Effector CD8-positive, alpha-beta T cell (primary cell): ENCODE results near the gene ZNF821.
"Not testable (repeated sequence)": the region's sequence is repeated elsewhere in the genome, so short reads cannot be mapped to it uniquely, and the experiment has no call there.

ENCODE experiments used
- DNase-seq: peaks from one replicate; lab custom pipeline; 2025; lab: John Stamatoyannopoulos, UW

Gene ZNF821

DNA sequence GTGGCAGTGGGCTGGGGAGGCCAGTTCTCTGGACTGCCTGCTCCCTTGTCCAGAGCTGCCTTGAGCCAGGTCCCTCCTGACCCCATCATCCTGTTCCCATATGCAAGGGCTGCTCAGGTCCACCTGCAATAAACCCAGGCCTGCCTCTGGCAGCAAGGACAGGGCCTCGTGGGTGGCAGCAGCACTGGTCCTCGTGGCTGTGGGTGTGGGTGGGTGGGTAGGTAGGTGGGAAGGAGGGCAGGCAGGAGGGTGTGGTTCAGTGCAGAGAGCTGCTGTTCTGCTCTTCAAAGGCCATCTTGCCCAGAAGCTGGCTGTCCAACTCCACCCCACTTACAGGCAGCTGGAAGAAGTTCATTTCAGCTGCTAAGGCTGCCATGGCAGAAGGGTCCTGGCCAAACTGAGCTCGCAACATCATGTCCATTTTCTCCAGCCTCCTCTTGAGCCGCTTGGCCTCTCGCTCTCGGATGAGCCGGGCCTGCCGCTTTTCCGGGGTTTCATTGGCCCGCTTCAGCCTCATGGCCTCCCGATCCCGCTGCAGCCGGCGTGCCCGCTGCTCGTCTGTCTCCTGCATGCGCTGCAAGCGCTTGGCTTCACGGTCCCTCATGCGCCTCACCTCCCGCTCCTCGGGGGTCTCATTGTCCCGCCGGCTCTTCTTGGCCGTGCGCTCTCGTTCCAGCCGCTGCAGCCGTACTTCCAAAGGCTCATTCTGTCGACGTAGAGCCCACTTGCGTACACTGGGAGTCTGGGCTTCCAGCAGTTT lies 24.0 kb downstream of the ZNF821 start:
- no peak for DNase-seq

- no peak for DNase-seq
Observed at GRCh38 chr16:71855937-71856662, 27.9 kb downstream of the ZNF821 start.

DNA sequence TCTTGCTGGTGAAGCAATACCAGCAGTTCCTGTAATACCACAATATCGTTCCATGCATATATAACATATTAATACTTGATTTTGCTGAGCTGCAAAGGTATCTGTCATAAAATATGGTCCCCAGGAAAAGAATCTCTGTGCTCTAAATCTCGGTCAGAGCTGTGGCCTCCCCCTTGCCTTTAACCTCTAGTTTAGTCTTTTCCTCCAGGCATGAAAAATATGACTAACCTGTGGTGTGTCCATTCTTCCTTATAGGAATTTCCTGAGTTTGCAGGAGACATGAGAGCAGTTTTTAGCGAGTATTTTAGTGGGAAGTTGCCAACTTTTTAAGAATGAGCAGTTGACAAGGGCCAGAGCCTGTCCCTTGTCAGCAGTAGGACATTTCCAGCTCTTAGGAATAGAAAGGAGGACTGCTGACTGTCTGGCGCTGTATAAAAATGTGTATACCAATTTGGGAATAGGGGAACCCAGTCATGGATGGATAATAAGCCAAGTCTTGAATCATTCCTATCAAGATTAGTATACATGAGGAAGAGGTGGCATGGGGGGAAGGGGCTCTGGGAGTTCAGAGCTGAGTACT lies 29.5 kb downstream of the ZNF821 start:
- no peak for DNase-seq

- DNase-seq = no peak
Observed at GRCh38 chr16:71853413-71853812, 30.6 kb downstream of the ZNF821 start.

DNA sequence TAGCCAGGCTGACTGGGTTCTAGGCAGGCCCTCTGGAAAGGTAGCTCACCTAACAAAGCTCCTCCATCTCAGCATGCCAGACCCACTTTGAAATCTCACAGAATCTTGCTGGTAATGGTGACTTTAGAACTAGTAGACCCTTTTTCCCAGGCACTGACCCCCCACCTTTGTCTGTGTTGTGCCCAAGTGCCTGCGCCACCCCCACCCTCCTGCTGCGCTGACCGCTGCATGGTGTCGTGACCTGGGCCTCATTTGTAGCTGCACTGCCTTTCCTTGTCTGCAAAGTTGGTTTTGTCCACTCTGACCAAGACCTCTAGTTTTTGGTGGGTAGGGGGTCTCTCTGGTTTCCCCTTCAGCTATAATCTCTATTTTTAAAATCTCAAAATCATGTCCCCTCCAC lies 31.4 kb downstream of the ZNF821 start:
- DNase-seq = no peak

GRCh38 chr16:71852158-71852557 lies 31.8 kb downstream of the ZNF821 start:
- no peak for DNase-seq

DNA sequence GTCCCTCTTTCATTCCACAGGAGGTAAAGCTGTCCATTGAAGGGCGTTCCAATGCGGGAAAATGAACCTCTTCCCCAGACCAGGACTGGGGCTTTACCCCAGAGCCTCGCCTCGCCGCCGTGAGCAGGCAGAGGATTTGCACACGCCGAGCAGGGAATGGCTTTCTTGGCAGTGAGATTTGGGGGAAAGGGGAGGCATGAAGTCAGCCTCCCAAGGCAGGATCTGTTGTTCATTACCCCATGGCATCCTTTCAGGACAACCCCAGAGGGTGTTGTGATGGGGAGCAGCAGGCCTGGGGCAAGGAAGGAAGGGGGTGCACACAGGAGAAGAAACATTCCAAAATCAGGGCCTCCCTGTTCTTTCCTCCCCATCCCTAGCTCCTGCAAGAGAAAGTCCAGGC lies 32.2 kb downstream of the ZNF821 start:
- DNase-seq = no peak

- DNase-seq = no peak
Observed at GRCh38 chr16:71848622-71849021, 35.4 kb downstream of the ZNF821 start.

- DNase-seq = no peak
Observed at GRCh38 chr16:71847096-71847495, 36.9 kb downstream of the ZNF821 start.

GRCh38 chr16:71846431-71846830 lies 37.6 kb downstream of the ZNF821 start:
- DNase-seq = no peak

DNA sequence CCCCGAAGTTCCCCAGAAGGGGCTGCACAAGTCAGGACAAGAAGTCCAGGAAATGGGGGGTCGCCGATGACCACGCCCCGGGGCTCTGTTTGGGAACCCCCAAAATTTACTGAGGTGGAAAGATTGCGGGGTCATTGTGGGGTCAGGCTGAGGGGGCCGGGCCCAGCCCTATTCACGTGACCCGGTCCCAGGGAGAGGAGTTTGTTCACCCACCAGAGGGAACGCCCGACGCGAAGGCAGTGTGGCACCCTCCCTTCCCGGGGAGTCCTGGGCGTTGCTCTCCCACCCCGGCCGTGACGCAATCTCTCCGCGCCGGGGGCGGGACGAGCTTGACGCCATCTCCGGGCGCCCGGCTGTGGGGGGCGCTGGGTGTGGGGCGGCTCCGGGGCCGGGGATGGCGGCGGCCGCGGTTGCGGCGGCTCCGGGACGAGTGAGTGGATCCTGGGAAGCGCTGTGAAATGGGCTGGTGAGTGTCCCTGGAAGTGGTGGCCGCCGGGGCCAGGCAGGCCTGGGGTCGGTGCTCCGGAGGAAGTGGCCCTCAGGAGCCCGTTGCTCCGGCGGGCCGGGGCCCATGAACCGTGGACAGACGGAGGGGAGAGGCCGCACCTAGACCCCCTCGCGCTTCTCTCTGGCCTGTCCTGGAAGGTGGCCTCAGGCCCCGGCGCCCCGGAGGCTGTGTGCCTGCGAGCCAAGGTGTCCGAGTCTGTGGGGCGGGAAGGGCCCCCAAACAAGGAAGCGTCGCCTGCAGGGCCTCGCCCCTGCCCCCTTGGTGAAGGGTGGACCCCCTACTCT lies 38.1 kb downstream of the ZNF821 start, which contains the start of gene ATXN1L:
Gene ATXN1L (plus strand): TSS at position 338 of the 792 bp plus-strand sequence. CDS start 3,765 bp downstream, outside the sequence.
- DNase-seq = peak; percentile 92

DNA sequence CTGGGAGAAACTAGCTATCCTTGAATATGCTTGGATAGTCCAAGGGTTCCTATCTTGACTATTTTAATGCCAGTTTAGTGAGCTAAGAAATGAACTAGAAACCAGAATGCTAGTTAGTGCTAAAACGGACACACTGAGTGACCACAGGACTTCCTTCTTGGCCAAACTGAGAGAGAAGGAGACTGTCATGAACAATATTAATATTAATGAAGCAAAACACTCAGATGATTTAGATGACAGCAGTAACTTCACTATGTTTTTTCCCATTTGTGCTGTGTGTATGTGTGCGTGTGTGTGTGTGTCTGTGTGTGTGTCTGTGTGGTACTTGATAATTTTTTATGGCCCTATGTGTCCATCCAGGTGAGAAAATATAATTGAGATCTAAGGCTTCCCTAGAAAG lies 40.4 kb downstream of the ZNF821 start:
- DNase-seq = no peak

- DNase-seq = no peak
Observed at GRCh38 chr16:71840052-71840451, 43.9 kb downstream of the ZNF821 start.

DNA sequence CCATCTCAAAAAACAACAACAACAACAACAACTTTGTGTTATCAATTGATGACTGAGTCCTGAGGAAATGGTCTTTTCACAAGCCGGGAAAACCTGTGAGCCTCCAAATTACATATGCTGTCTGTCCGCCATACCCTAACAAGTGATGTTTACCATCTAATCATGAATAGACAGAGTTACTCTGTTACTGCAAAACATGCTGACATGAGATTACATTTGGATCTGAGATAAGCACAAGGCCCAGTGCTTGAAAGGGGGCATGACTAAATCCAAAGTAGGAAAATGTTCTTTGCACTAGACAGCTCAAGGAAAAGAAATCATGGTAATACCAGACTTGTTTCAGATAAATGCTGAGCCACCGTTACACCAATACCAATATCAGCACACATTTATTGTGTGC lies 46.8 kb downstream of the ZNF821 start:
- DNase-seq = no peak

DNA sequence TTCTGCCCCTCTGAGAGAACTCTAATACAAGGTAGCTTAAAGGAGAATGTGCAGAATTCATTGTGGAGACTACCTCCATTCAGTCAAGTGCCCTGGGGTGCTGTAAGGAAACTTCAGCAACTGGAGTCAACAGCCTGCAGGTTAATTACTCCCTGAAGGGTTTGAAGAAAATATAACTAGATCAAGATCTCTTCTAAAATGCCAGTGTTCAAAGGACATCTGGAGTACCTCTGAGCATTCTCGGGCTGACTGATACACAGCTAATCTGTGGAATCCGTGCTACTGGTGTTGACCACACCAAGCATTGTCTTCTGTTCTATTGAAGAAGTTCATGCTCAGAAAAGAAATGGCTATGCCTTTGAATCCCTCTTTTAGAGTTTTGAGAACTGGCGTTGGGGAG lies 49.7 kb downstream of the ZNF821 start:
- no peak for DNase-seq

DNA sequence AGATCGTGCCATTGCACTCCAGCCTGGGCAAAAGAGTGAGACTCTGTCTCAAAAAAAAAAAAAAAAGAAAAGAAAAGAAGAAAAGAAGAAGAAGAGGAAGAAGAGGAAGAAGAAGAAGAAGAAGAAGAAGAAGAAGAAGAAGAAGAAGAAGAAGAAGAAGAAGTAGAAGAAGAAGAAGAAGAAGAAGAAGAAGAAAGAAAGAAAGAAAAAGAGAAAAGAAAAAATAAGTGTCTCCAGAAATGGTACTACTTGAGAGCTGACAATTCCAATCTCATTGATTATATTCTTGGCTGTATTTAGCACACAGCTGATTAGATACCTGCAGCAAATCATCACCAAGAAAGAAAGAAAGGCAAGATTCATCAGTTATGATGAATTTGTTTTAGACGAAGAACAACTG lies 51.9 kb downstream of the ZNF821 start:
- not testable (repeated sequence) for DNase-seq

DNA sequence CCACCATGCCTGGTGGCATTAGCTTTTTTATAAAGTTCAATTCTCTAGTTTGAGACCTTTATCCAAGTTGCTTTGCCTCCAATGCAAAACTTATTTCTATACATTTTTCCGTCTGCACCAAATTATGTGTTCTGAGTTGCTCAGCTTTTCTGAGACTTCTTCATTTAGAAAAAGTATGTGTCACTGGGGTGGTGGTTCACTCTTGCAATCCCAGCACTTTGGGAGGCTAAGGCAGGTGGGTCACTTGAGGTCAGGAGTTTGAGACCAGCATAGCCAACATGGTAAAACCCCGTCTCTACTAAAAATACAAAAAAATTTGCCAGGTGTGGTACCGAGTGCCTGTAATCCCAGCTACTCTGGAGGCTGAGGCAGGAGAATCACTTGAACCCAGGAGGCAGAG lies 52.3 kb downstream of the ZNF821 start:
- not testable (repeated sequence) for DNase-seq

DNA sequence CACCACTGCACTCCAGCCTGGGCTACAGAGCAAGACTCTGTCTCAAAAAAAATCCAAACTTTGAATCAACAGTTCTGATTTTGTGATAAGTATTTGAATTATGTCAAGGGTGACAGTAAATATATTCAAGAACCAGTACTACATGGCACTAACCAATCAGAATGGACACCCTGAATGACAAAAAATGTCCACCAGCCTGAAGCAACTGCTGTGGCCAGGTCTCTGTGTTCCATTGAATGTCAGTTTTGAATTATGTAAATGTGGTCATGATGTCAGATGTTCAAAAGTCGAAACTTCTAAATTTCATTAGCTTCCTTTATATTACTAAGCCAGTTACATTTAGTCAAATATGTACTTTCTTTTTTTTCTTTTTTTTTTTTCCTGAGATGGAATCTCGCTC lies 53.6 kb downstream of the ZNF821 start:
- DNase-seq = no peak

GRCh38 chr16:71826533-71827017 lies 57.4 kb downstream of the ZNF821 start:
- DNase-seq = no peak

GRCh38 chr16:71817155-71817500 lies 66.9 kb downstream of the ZNF821 start:
- DNase-seq = not testable (repeated sequence)

GRCh38 chr16:71811261-71811803 lies 72.7 kb downstream of the ZNF821 start:
- no peak for DNase-seq

GRCh38 chr16:71810155-71810530 lies 73.8 kb downstream of the ZNF821 start:
- DNase-seq = not testable (repeated sequence)
